HepG2 (cell line): ENCODE results near the gene LNPK. TPM values are rescaled to one million over a fixed set of nuclear protein-coding genes. Genes with fewer than 3 reads are reported as not detected.

Experiments
- ARNT ChIP-seq: fragments of 450-650 bp; IDR thresholded peaks from 2 replicates; pipeline ENCODE4 v1.6.1; 2017
- ATAD3A ChIP-seq: sonication (generic); formaldehyde crosslinking; IDR thresholded peaks from 2 replicates; pipeline ENCODE4 v1.4.0; 2020; ENCODE audit warnings: missing genetic modification reagents
- BRCA1 ChIP-seq: sonication (generic); formaldehyde crosslinking; IDR thresholded peaks from 2 replicates; pipeline ENCODE4 v1.4.0; 2020; ENCODE audit warnings: missing genetic modification reagents
- CHD2 ChIP-seq: IDR thresholded peaks from 2 replicates; pipeline ENCODE4 v1.6.1; 2011; ENCODE audit warnings: low read depth, low read length, improper control_type of control experiment
- HES4 ChIP-seq: sonication (generic); formaldehyde crosslinking; IDR thresholded peaks from 2 replicates; pipeline ENCODE4 v1.9.0; 2021; ENCODE audit warnings: mild to moderate bottlenecking, missing genetic modification reagents, borderline replicate concordance
- HNRNPL ChIP-seq: fragments of 200-400 bp; formaldehyde crosslinking; IDR thresholded peaks from 2 replicates; pipeline ENCODE4 v1.6.1; 2017; ENCODE audit warnings: mild to moderate bottlenecking, low read depth, low read length
- HOMEZ ChIP-seq: IDR thresholded peaks from 2 replicates; pipeline ENCODE4 v1.6.1; 2016; ENCODE audit warnings: low read depth
- HOXA3 ChIP-seq: sonication (generic); formaldehyde crosslinking; IDR thresholded peaks from 2 replicates; pipeline ENCODE4 v1.5.0; 2020; ENCODE audit warnings: missing genetic modification reagents
- MIER2 ChIP-seq: IDR thresholded peaks from 2 replicates; pipeline ENCODE4 v1.6.1; 2016; ENCODE audit warnings: missing biosample characterization, missing genetic modification reagents
- PAXIP1 ChIP-seq: sonication (generic); formaldehyde crosslinking; conservative IDR thresholded peaks from 2 replicates; pipeline ENCODE4 v1.4.0; 2020; ENCODE audit warnings: mild to moderate bottlenecking, missing genetic modification reagents, moderate library complexity
- SNAPC2 ChIP-seq: sonication (generic); formaldehyde crosslinking; IDR thresholded peaks from 2 replicates; pipeline ENCODE4 v1.8.1; 2022; ENCODE audit warnings: mild to moderate bottlenecking, missing genetic modification reagents
- TAF1 ChIP-seq: sonication (generic); formaldehyde crosslinking; IDR thresholded peaks from 2 replicates; pipeline ENCODE4 v1.4.0; 2020; ENCODE audit warnings: missing genetic modification reagents
- ZBTB21 ChIP-seq: sonication (generic); formaldehyde crosslinking; IDR thresholded peaks from 2 replicates; pipeline ENCODE4 v1.4.0; 2020; ENCODE audit warnings: missing genetic modification reagents
- ZBTB49 ChIP-seq: sonication (generic); formaldehyde crosslinking; IDR thresholded peaks from 2 replicates; pipeline ENCODE4 v1.4.0; 2020; ENCODE audit warnings: missing genetic modification reagents, borderline replicate concordance
- ZNF292 ChIP-seq: sonication (generic); formaldehyde crosslinking; IDR thresholded peaks from 2 replicates; pipeline ENCODE4 v1.8.1; 2022; ENCODE audit warnings: mild to moderate bottlenecking, low read depth, missing genetic modification reagents, borderline replicate concordance
- ZNF382 ChIP-seq: sonication (generic); formaldehyde crosslinking; IDR thresholded peaks from 2 replicates; pipeline ENCODE4 v1.5.0; 2020; ENCODE audit warnings: missing genetic modification reagents, mild to moderate bottlenecking, borderline replicate concordance
- ZNF788 ChIP-seq: sonication (generic); formaldehyde crosslinking; IDR thresholded peaks from 2 replicates; pipeline ENCODE4 v1.5.0; 2020; ENCODE audit warnings: mild to moderate bottlenecking, missing genetic modification reagents, borderline replicate concordance
- polyA plus RNA-seq, 8 experiments: library from polyadenylated mRNA; depleted of rRNA in 3 of 8; stranded (reverse) in 7 of 8; unstranded in 1 of 8; fragments of >200 nt; fragmentation: Illumina TruSeq in 4 of 8; extraction: Trizol in 4 of 8; gene quantifications; 2 replicates each; pipeline versions ENCODE4 v1.2.1 to v1.2.3, GENCODE V29; 2011 to 2016; ENCODE audit warnings: low read depth in 4 of 8, missing spikeins in 1 of 8, mixed read lengths in 1 of 8; ENCODE audit not compliant: insufficient read depth in 1 of 8
- total RNA-seq, 5 experiments: library from RNA; depleted of rRNA; stranded (reverse); fragments of >200 nt; fragmentation: Illumina TruSeq; extraction: Trizol; gene quantifications; 2 replicates each; pipeline ENCODE4 v1.2.3, GENCODE V29; 2016; ENCODE audit warnings: low read depth in 1 of 5
- TF ChIP-seq, protein P1 (sequence below): sonication (generic); formaldehyde crosslinking; IDR thresholded peaks from 2 replicates; pipeline ENCODE4 v1.5.0; 2020; ENCODE audit warnings: mild to moderate bottlenecking, missing genetic modification reagents
- TF ChIP-seq, protein P2 (sequence below): sonication (generic); formaldehyde crosslinking; IDR thresholded peaks from 2 replicates; pipeline ENCODE4 v1.8.0; 2022; ENCODE audit warnings: missing genetic modification reagents, low read depth, mild to moderate bottlenecking, borderline replicate concordance

LNPK gene
- total and polyA plus RNA-seq, 2 of the 13 experiments (the other 11 are each of a cell fraction or from before 2014, with no cell fraction given), result 25.4 to 26.1 TPM

- TF ChIP-seq PAXIP1 (CRISPR knock-in tag), result 0 out of 2 replicates have a peak, but pooled peaks have one; percentile 17
- TF ChIP-seq ZNF382 (CRISPR knock-in tag), result no peak
- no peak for TF ChIP-seq ARNT
- TF ChIP-seq MIER2 (CRISPR knock-in tag), result peak; percentile 47; the same call in 1 of the 2 replicates
- peak; percentile 76; the same call in 1 of the 2 replicates for TF ChIP-seq ZNF292 (CRISPR knock-in tag)
- peak; percentile 72; the same call in 1 of the 2 replicates for TF ChIP-seq HOMEZ
- peak; percentile 91 for TF ChIP-seq ZNF788
- no peak for TF ChIP-seq CHD2
- TF ChIP-seq, protein P1, sequence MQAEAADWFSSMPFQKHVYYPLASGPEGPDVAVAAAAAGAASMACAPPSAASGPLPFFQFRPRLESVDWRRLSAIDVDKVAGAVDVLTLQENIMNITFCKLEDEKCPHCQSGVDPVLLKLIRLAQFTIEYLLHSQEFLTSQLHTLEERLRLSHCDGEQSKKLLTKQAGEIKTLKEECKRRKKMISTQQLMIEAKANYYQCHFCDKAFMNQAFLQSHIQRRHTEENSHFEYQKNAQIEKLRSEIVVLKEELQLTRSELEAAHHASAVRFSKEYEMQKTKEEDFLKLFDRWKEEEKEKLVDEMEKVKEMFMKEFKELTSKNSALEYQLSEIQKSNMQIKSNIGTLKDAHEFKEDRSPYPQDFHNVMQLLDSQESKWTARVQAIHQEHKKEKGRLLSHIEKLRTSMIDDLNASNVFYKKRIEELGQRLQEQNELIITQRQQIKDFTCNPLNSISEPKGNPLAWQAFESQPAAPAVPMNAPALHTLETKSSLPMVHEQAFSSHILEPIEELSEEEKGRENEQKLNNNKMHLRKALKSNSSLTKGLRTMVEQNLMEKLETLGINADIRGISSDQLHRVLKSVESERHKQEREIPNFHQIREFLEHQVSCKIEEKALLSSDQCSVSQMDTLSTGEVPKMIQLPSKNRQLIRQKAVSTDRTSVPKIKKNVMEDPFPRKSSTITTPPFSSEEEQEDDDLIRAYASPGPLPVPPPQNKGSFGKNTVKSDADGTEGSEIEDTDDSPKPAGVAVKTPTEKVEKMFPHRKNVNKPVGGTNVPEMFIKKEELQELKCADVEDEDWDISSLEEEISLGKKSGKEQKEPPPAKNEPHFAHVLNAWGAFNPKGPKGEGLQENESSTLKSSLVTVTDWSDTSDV (CRISPR knock-in tag), result no peak
- peak; percentile 64; the same call in 1 of the 2 replicates for TF ChIP-seq HES4
- no peak for TF ChIP-seq ATAD3A
- peak; percentile 45 for TF ChIP-seq SNAPC2 (CRISPR knock-in tag)
- peak; percentile 93 for TF ChIP-seq TAF1 (CRISPR knock-in tag)
- TF ChIP-seq, protein P2, sequence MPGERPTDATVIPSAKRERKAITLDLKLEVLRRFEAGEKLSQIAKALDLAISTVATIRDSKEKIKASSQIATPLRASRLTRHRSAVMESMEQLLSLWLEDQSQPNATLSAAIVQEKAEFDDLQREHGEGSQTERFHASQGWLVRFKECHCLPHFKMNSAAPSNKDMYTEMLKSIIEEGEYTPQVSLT, result no peak
- no peak; the same call in 1 of the 2 replicates for TF ChIP-seq ZBTB21 (CRISPR knock-in tag)
- no peak for TF ChIP-seq ZBTB49 (CRISPR knock-in tag)
- peak; percentile 74 for TF ChIP-seq HOXA3 (CRISPR knock-in tag)
- no peak for TF ChIP-seq BRCA1 (CRISPR knock-in tag)
- no peak for TF ChIP-seq HNRNPL
Measured at GRCh38 chr2:176001916-176002687, at the start of gene LNPK (continued).
